Naive thymus-derived CD4-positive, alpha-beta T cell (primary cell): ENCODE measurements around the gene MAML2. TPM values are rescaled to one million over a fixed set of nuclear protein-coding genes. Genes with fewer than 3 reads are reported as not detected.

ENCODE experiments used
- ATAC-seq: fragments of 150-1000 bp; cut with Tn5 transposase; 2 replicates; pipeline ENCODE4 v1.10.0; 2021; ENCODE audit warnings: mild to moderate bottlenecking, moderate library complexity
- CTCF ChIA-PET: fragments of 350-600 bp; sonication (Branson Sonifier 250); formaldehyde crosslinking; loops from one replicate; lab custom pipeline; 2021; ENCODE audit warnings: antibody characterized with exemption; lab: Charles Lee
- POLR2A ChIA-PET: fragments of 350-600 bp; sonication (Branson Sonifier 250); formaldehyde crosslinking; loops from one replicate; lab custom pipeline; 2021; ENCODE audit warnings: antibody characterized with exemption, inconsistent platforms; lab: Charles Lee
- DNase-seq, 9 donors: peaks; one replicate each; pipeline versions ENCODE4 v3.0.0 to v3.0.0-alpha.2; 2020 to 2022; ENCODE audit warnings: mixed read lengths in 1 of 9
- H3K27ac ChIP-seq: one replicate; pipeline ENCODE4 v1.7.0; 2013; ENCODE audit warnings: mild to moderate bottlenecking, low read depth, low read length, moderate library complexity
- H3K27me3 ChIP-seq, 2 donors: one replicate each; pipeline ENCODE4 v1.7.0; 2013; ENCODE audit warnings: low read length in 2 of 2, mild to moderate bottlenecking in 2 of 2, moderate library complexity in 2 of 2; ENCODE audit not compliant: control insufficient read depth in 2 of 2, insufficient read depth in 2 of 2
- H3K36me3 ChIP-seq, 3 experiments: 1 replicate in 2 of 3; 2 replicates in 1 of 3; pipeline ENCODE4 v1.7.0; 2013; ENCODE audit warnings: low read length in 3 of 3, mild to moderate bottlenecking in 3 of 3, moderate library complexity in 1 of 3; ENCODE audit not compliant: insufficient read depth in 3 of 3, control insufficient read depth in 2 of 3
- H3K4me1 ChIP-seq, 2 donors: one replicate each; pipeline ENCODE4 v1.7.0; 2013; ENCODE audit warnings: low read length in 2 of 2, mild to moderate bottlenecking in 2 of 2, moderate library complexity in 1 of 2; ENCODE audit not compliant: control insufficient read depth in 2 of 2, insufficient read depth in 2 of 2
- H3K4me3 ChIP-seq: 2 replicates; pipeline ENCODE4 v1.7.0; 2013; ENCODE audit warnings: mild to moderate bottlenecking, low read length
- H3K9me3 ChIP-seq, 3 experiments: 1 replicate in 2 of 3; 2 replicates in 1 of 3; pipeline ENCODE4 v1.7.0; 2013; ENCODE audit warnings: low read length in 3 of 3; ENCODE audit not compliant: control insufficient read depth in 2 of 3
- H3K27ac Mint-ChIP-seq, 9 donors: one replicate each; pipeline ENCODE4 v1.8.0; 2020 to 2022; ENCODE audit warnings: mixed read lengths in 9 of 9, mild to moderate bottlenecking in 8 of 9, moderate library complexity in 5 of 9, inconsistent platforms in 2 of 9
- H3K27me3 Mint-ChIP-seq, 5 donors: one replicate each; pipeline ENCODE4 v1.8.0; 2021 to 2022; ENCODE audit warnings: mixed read lengths in 5 of 5, mild to moderate bottlenecking in 1 of 5
- H3K36me3 Mint-ChIP-seq, 5 donors: one replicate each; pipeline ENCODE4 v1.8.0; 2020 to 2022; ENCODE audit warnings: mixed read lengths in 5 of 5, mild to moderate bottlenecking in 3 of 5, inconsistent platforms in 1 of 5
- H3K4me1 Mint-ChIP-seq, 7 donors: one replicate each; pipeline ENCODE4 v1.8.0; 2020 to 2022; ENCODE audit warnings: mixed read lengths in 7 of 7, mild to moderate bottlenecking in 3 of 7, inconsistent platforms in 1 of 7
- H3K4me3 Mint-ChIP-seq, 10 donors: one replicate each; pipeline ENCODE4 v1.8.0; 2020 to 2022; ENCODE audit warnings: mild to moderate bottlenecking in 10 of 10, mixed read lengths in 10 of 10, moderate library complexity in 6 of 10, inconsistent platforms in 2 of 10
- H3K9me3 Mint-ChIP-seq, 11 donors: one replicate each; pipeline ENCODE4 v1.8.0; 2020 to 2022; ENCODE audit warnings: mixed read lengths in 11 of 11, mild to moderate bottlenecking in 4 of 11, inconsistent platforms in 1 of 11, moderate library complexity in 1 of 11
- intact Hi-C, 2 donors: fragments of 100-400 bp; cut with micrococcal nuclease; formaldehyde crosslinking; loops; one replicate each; pipeline ENCODE4 v1.15.1; 2023
- polyA plus RNA-seq, 2 donors: library from polyadenylated mRNA; unstranded; fragments of 300-500 nt; fragmentation: Illumina TruSeq; gene quantifications; one replicate each; pipeline ENCODE4 v1.2.3, GENCODE V29; 2021
- total RNA-seq, 6 experiments: library from RNA in 5 of 6; stranded (reverse) in 5 of 6; gene quantifications; 1 replicate in 5 of 6; 2 replicates in 1 of 6; pipeline ENCODE4 v1.2.3 and lab custom pipeline; 2021 to 2026

Gene MAML2
- total and polyA plus RNA-seq, 7 experiments from 2014 or later: 12.6 to 81.3 (median 52.5) TPM

- ChIA-PET POLR2A (interaction anchor here (1.2 to 1.5 kb wide), 2 partner anchors 14 to 15 kb away, joined by 3 read pairs; no protein-coding TSS in a partner anchor), CTCF (no interaction called here)
- H3K27ac Mint-ChIP-seq: peak overlapping the region in 7 of 9 donors; percentile 56 to 84 (median 70)
- no peak for DNase-seq
- peaks cover 18 to 95% (median 90%) of the 10 kb centered on the region in 7 donors for H3K4me1 Mint-ChIP-seq
- no peaks in the 10 kb centered on the region for H3K27me3 Mint-ChIP-seq
- H3K4me1 ChIP-seq: peaks cover 3 to 15% of the 10 kb centered on the region in 2 donors
- no peak for ATAC-seq
- H3K9me3 Mint-ChIP-seq: peaks cover 0 to 3% (median 0%) of the 10 kb centered on the region in 11 donors
- H3K27me3 ChIP-seq: no peaks in the 10 kb centered on the region
- H3K4me3 ChIP-seq: no peak overlapping the region
- H3K36me3 Mint-ChIP-seq: peaks cover 9 to 49% (median 26%) of the 10 kb centered on the region in 5 donors
- H3K36me3 ChIP-seq: no peaks in the 10 kb centered on the region
- H3K27ac ChIP-seq: no peak overlapping the region
- H3K4me3 Mint-ChIP-seq: peak overlapping the region in 5 of 10 donors; percentile 8 to 62 (median 27)
- intact Hi-C loops: loop anchor here in 1 of 2 donors (2.0 kb wide), 1 partner anchor 14 kb away; no protein-coding TSS in a partner anchor
- no peaks in the 10 kb centered on the region for H3K9me3 ChIP-seq
These were observed 162.7 kb downstream of the MAML2 start for GRCh38 chr11:96180341-96180740.

DNA sequence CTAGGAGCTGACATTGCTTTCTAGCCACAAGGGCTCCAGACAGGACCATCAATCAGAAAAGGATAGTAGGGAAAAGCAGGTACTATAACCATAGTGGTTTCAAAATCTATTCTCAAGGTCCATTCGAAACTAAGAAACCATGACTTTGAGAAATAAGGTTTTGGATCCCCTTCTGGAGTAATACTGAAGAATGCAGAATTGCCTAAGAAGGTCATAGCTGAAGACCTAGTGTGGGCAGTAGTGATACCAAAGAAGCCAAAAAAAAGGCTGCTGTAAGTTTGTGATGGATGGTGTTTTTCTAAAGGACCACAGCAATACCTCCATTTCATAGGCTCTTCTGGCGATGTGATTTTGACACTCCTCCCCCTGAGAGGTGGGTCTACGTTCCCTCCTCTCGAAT is 163.1 kb downstream of the MAML2 start:
- peaks cover 3 to 15% of the 10 kb centered on the region in 2 donors for H3K4me1 ChIP-seq
- peaks cover 18 to 95% (median 91%) of the 10 kb centered on the region in 7 donors for H3K4me1 Mint-ChIP-seq
- peak overlapping the region in 6 of 10 donors; percentile 1 to 65 (median 50) for H3K4me3 Mint-ChIP-seq
- H3K27ac ChIP-seq: no peak overlapping the region
- no peaks in the 10 kb centered on the region for H3K27me3 ChIP-seq
- POLR2A ChIA-PET: interaction anchor here (1.2 to 1.5 kb wide), 2 partner anchors 14 to 15 kb away, joined by 3 read pairs; no protein-coding TSS in a partner anchor
- intact Hi-C loops: loop anchor here in 1 of 2 donors (2.0 kb wide), 2 partner anchors 13 to 15 kb away; no protein-coding TSS in a partner anchor
- peak overlapping the region in 8 of 9 donors; percentile 62 to 87 (median 76) for H3K27ac Mint-ChIP-seq
- DNase-seq (no peak), ATAC-seq (no peak)
- H3K36me3 ChIP-seq: no peaks in the 10 kb centered on the region
- H3K27me3 Mint-ChIP-seq: no peaks in the 10 kb centered on the region
- no peaks in the 10 kb centered on the region for H3K9me3 ChIP-seq
- peaks cover 9 to 54% (median 26%) of the 10 kb centered on the region in 5 donors for H3K36me3 Mint-ChIP-seq
- peaks cover 0 to 3% (median 0%) of the 10 kb centered on the region in 11 donors for H3K9me3 Mint-ChIP-seq
- no peak overlapping the region for H3K4me3 ChIP-seq
- CTCF ChIA-PET: no interaction called here

DNA sequence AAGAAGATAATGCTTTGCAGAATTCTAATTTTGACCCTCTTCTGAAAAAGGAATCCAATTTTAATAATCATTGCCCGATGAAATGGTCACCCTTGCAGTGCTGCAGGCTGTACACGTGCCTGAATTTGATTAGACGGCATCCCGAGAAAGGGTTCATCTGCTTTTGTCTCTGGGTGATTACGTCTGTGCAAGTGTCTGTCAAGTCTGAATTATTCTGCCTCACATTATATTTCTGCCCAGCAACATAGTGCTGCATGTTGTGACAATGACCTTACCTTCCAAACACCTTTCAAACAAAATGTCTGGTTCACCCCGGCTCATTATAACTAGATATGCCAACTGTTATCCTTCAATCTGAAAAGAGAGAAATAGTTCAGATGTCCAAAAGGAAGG is 164.1 kb downstream of the MAML2 start:
- H3K9me3 Mint-ChIP-seq: peaks cover 0 to 3% (median 0%) of the 10 kb centered on the region in 11 donors
- peak overlapping the region in 8 of 9 donors; percentile 31 to 87 (median 70) for H3K27ac Mint-ChIP-seq
- DNase-seq: no peak
- H3K36me3 Mint-ChIP-seq: peaks cover 10 to 59% (median 34%) of the 10 kb centered on the region in 5 donors
- POLR2A ChIA-PET: interaction anchor here (1.5 kb wide), 1 partner anchor 16 kb away, joined by 3 read pairs; no protein-coding TSS in a partner anchor
- peaks cover 26 to 100% (median 97%) of the 10 kb centered on the region in 7 donors for H3K4me1 Mint-ChIP-seq
- CTCF ChIA-PET: no interaction called here
- ATAC-seq: no peak
- no peak overlapping the region for H3K27ac ChIP-seq
- peak overlapping the region in 6 of 10 donors; percentile 29 to 62 (median 42) for H3K4me3 Mint-ChIP-seq
- intact Hi-C loops: loop anchor here in 1 of 2 donors (1.0 to 2.0 kb wide), 2 partner anchors 9 to 16 kb away; no protein-coding TSS in a partner anchor
- H3K27me3 Mint-ChIP-seq: no peaks in the 10 kb centered on the region
- peaks cover 3 to 14% of the 10 kb centered on the region in 2 donors for H3K4me1 ChIP-seq
- no peaks in the 10 kb centered on the region for H3K9me3 ChIP-seq
- H3K4me3 ChIP-seq: no peak overlapping the region
- H3K36me3 ChIP-seq: no peaks in the 10 kb centered on the region
- no peaks in the 10 kb centered on the region for H3K27me3 ChIP-seq

GRCh38 chr11:96178049-96178886 is 164.7 kb downstream of the MAML2 start:
- Mint-ChIP-seq H3K27me3 (no peaks in the 10 kb centered on the region), H3K9me3 (peaks cover 0 to 5% (median 0%) of the 10 kb centered on the region in 11 donors), H3K27ac (peak overlapping the region in 8 of 9 donors; percentile 70 to 87 (median 77)), H3K4me1 (peaks cover 27 to 100% (median 97%) of the 10 kb centered on the region in 7 donors), H3K36me3 (peaks cover 12 to 65% (median 37%) of the 10 kb centered on the region in 5 donors), H3K4me3 (peak overlapping the region in 7 of 10 donors; percentile 31 to 64 (median 48))
- Histone ChIP-seq H3K9me3 (no peaks in the 10 kb centered on the region), H3K4me1 (peaks cover 3 to 15% of the 10 kb centered on the region in 2 donors), H3K27me3 (no peaks in the 10 kb centered on the region), H3K27ac (no peak overlapping the region), H3K36me3 (no peaks in the 10 kb centered on the region), H3K4me3 (no peak overlapping the region)
- intact Hi-C loops: loop anchor here in 1 of 2 donors (1.0 to 2.0 kb wide), 2 partner anchors 10 to 17 kb away; no protein-coding TSS in a partner anchor
- POLR2A ChIA-PET: interaction anchor here (1.8 kb wide), 1 partner anchor 11 kb away, joined by 5 read pairs; no protein-coding TSS in a partner anchor
- DNase-seq (no peak), ATAC-seq (no peak)
- CTCF ChIA-PET: no interaction called here

GRCh38 chr11:96177146-96177545 is 165.8 kb downstream of the MAML2 start:
- no peak for DNase-seq
- POLR2A ChIA-PET: interaction anchor here (1.8 kb wide), 1 partner anchor 10 kb away, joined by 5 read pairs; no protein-coding TSS in a partner anchor
- Histone ChIP-seq H3K27me3 (no peaks in the 10 kb centered on the region), H3K9me3 (no peaks in the 10 kb centered on the region), H3K4me3 (no peak overlapping the region), H3K27ac (no peak overlapping the region), H3K4me1 (peaks cover 3 to 17% of the 10 kb centered on the region in 2 donors), H3K36me3 (no peaks in the 10 kb centered on the region)
- intact Hi-C loops: no loop called here
- H3K9me3 Mint-ChIP-seq: peaks cover 0 to 7% (median 0%) of the 10 kb centered on the region in 11 donors
- peak overlapping the region in 4 of 10 donors; percentile 44 to 69 (median 55) for H3K4me3 Mint-ChIP-seq
- peaks cover 35 to 100% (median 98%) of the 10 kb centered on the region in 7 donors for H3K4me1 Mint-ChIP-seq
- no peaks in the 10 kb centered on the region for H3K27me3 Mint-ChIP-seq
- H3K27ac Mint-ChIP-seq: peak overlapping the region in 6 of 9 donors; percentile 70 to 78 (median 73)
- CTCF ChIA-PET: interaction anchor here (1.5 kb wide), 1 partner anchor 166 kb away, joined by 4 read pairs; the partner anchor contains the start of gene MAML2
- no peak for ATAC-seq
- peaks cover 17 to 72% (median 47%) of the 10 kb centered on the region in 5 donors for H3K36me3 Mint-ChIP-seq

GRCh38 chr11:96173906-96174305 is 169.1 kb downstream of the MAML2 start:
- Histone ChIP-seq H3K27ac (no peak overlapping the region), H3K4me1 (peaks cover 3 to 26% of the 10 kb centered on the region in 2 donors), H3K36me3 (no peaks in the 10 kb centered on the region), H3K27me3 (no peaks in the 10 kb centered on the region), H3K4me3 (no peak overlapping the region), H3K9me3 (no peaks in the 10 kb centered on the region)
- H3K36me3 Mint-ChIP-seq: peaks cover 17 to 62% (median 52%) of the 10 kb centered on the region in 5 donors
- no peak for ATAC-seq
- DNase-seq: no peak
- H3K4me1 Mint-ChIP-seq: peaks cover 41 to 100% (median 96%) of the 10 kb centered on the region in 7 donors
- ChIA-PET CTCF (no interaction called here), POLR2A (no interaction called here)
- peak overlapping the region; percentile 14 to 85 (median 65) for H3K27ac Mint-ChIP-seq
- H3K27me3 Mint-ChIP-seq: no peaks in the 10 kb centered on the region
- H3K9me3 Mint-ChIP-seq: peaks cover 0 to 5% (median 0%) of the 10 kb centered on the region in 11 donors
- intact Hi-C loops: loop anchor here in 1 of 2 donors (1.0 kb wide), 1 partner anchor 8 kb away; no protein-coding TSS in a partner anchor
- H3K4me3 Mint-ChIP-seq: peak overlapping the region in 5 of 10 donors; percentile 0 to 74 (median 53)
